SU-DHL-6 (cell line): ENCODE data around the gene CCDC88C.

ENCODE experiments used
- H2AFZ ChIP-seq: fragments of 200-600 bp; sonication (generic); 2 replicates; pipeline ENCODE4 v1.6.1; 2014; ENCODE audit warnings: low read depth, mild to moderate bottlenecking, moderate library complexity, mixed read lengths, antibody characterized with exemption, low read length; ENCODE audit not compliant: severe bottlenecking
- H3F3A ChIP-seq: fragments of 200-600 bp; shearing (Covaris generic); 2 replicates; pipeline ENCODE4 v1.6.0; 2016; ENCODE audit warnings: antibody characterized with exemption, mild to moderate bottlenecking; ENCODE audit not compliant: insufficient read depth
- H3K27ac ChIP-seq: fragments of 200-600 bp; sonication (generic); 2 replicates; pipeline ENCODE4 v1.5.1; 2016; ENCODE audit warnings: low read depth, mild to moderate bottlenecking, low read length, moderate library complexity, mixed read lengths
- H3K27me3 ChIP-seq: fragments of 200-600 bp; sonication (generic), shearing (Covaris generic); 2 replicates; pipeline ENCODE4 v1.6.0; 2014; ENCODE audit warnings: mild to moderate bottlenecking, low read length
- H3K36me3 ChIP-seq: fragments of 200-600 bp; sonication (generic); 2 replicates; pipeline ENCODE4 v1.6.1; 2014; ENCODE audit warnings: mild to moderate bottlenecking, low read length, mixed read lengths
- H3K4me2 ChIP-seq: fragments of 300-600, 200-600 bp; shearing (Covaris generic), sonication (generic); 2 replicates; pipeline ENCODE4 v1.6.0; 2014; ENCODE audit warnings: low read length, low read depth, mild to moderate bottlenecking; ENCODE audit not compliant: poor library complexity, severe bottlenecking
- H3K4me3 ChIP-seq: fragments of 200-600 bp; sonication (generic); 2 replicates; pipeline ENCODE4 v1.5.1; 2014; ENCODE audit warnings: antibody characterized with exemption, low read length, mild to moderate bottlenecking, mixed read lengths; ENCODE audit not compliant: insufficient read depth, poor library complexity, severe bottlenecking
- H3K79me2 ChIP-seq: fragments of 200-600 bp; sonication (generic); 2 replicates; pipeline ENCODE4 v1.6.1; 2014; ENCODE audit warnings: mild to moderate bottlenecking, low read length, moderate library complexity; ENCODE audit not compliant: insufficient read depth
- H3K9ac ChIP-seq: fragments of 200-600 bp; sonication (generic); 2 replicates; pipeline ENCODE4 v1.7.0; 2014; ENCODE audit warnings: mild to moderate bottlenecking, low read length
- H3K9me2 ChIP-seq: fragments of 200-600 bp; sonication (generic); replicated peaks from 2 replicates; pipeline ENCODE4 v1.6.1; 2014; ENCODE audit warnings: low read length; ENCODE audit not compliant: insufficient read depth
- H3K9me3 ChIP-seq: fragments of 200-600 bp; sonication (generic); 2 replicates; pipeline ENCODE4 v1.6.1; 2014; ENCODE audit warnings: low read length, mixed read lengths; ENCODE audit not compliant: insufficient read depth
- H4K20me1 ChIP-seq: fragments of 200-600 bp; sonication (generic); 2 replicates; pipeline ENCODE4 v1.6.1; 2014; ENCODE audit warnings: low read depth, mild to moderate bottlenecking, antibody characterized with exemption, low read length, moderate library complexity, mixed read lengths
- CTCF ChIP-seq: fragments of 200-600 bp; sonication (generic); IDR thresholded peaks from one replicate; pipeline ENCODE4 v1.5.1; 2017; ENCODE audit warnings: antibody characterized with exemption, mild to moderate bottlenecking, low read length, moderate library complexity; ENCODE audit not compliant: insufficient read depth, poor library complexity, severe bottlenecking
- EZH2phosphoT487 ChIP-seq: fragments of 200-600 bp; sonication (generic), shearing (Covaris generic); conservative IDR thresholded peaks from 2 replicates; pipeline ENCODE4 v1.6.1; 2018; ENCODE audit warnings: mild to moderate bottlenecking, antibody characterized with exemption, low read length, moderate library complexity, mixed read lengths

Gene CCDC88C

GRCh38 chr14:91358654-91359220 is 58.9 kb downstream of the CCDC88C start:
- TF ChIP-seq CTCF: no peak
- TF ChIP-seq EZH2phosphoT487: no peak
- Histone ChIP-seq H3K9me3 (no peaks in the 10 kb centered on the region), H3K9ac (0 out of 2 replicates have a peak overlapping the region, but pooled peaks have one; percentile 62), H3F3A (peaks cover 66% of the 10 kb centered on the region), H3K4me2 (peak overlapping the region; percentile 84), H3K4me3 (no peak overlapping the region), H3K36me3 (no peaks in the 10 kb centered on the region), H3K27me3 (no peaks in the 10 kb centered on the region), H4K20me1 (no peaks in the 10 kb centered on the region), H3K9me2 (no peaks in the 10 kb centered on the region), H3K79me2 (peaks cover 71% of the 10 kb centered on the region), H3K27ac (peak overlapping the region; percentile 99), H2AFZ (no peak overlapping the region)

- TF ChIP-seq EZH2phosphoT487: no peak
- TF ChIP-seq CTCF: peak; percentile 45
- H3K9me3 ChIP-seq: no peaks in the 10 kb centered on the region
- H3K27ac ChIP-seq: peak overlapping the region; percentile 99
- no peaks in the 10 kb centered on the region for H3K9me2 ChIP-seq
- peak overlapping the region; percentile 38 for H3K4me3 ChIP-seq
- H4K20me1 ChIP-seq: no peaks in the 10 kb centered on the region
- H3K4me2 ChIP-seq: peak overlapping the region; percentile 84
- H3K27me3 ChIP-seq: no peaks in the 10 kb centered on the region
- H3K9ac ChIP-seq: peak overlapping the region; percentile 62
- peaks cover 65% of the 10 kb centered on the region for H3F3A ChIP-seq
- H2AFZ ChIP-seq: no peak overlapping the region
- H3K36me3 ChIP-seq: no peaks in the 10 kb centered on the region
- peaks cover 71% of the 10 kb centered on the region for H3K79me2 ChIP-seq
Observed at GRCh38 chr14:91358025-91358319, 59.6 kb downstream of the CCDC88C start.

- Histone ChIP-seq H3F3A (peaks cover 66% of the 10 kb centered on the region), H3K4me2 (peak overlapping the region; percentile 84), H4K20me1 (no peaks in the 10 kb centered on the region), H3K36me3 (no peaks in the 10 kb centered on the region), H3K79me2 (peaks cover 71% of the 10 kb centered on the region), H3K9me2 (no peaks in the 10 kb centered on the region), H3K27ac (peak overlapping the region; percentile 99), H3K9ac (peak overlapping the region; percentile 62), H3K9me3 (no peaks in the 10 kb centered on the region), H2AFZ (no peak overlapping the region), H3K27me3 (no peaks in the 10 kb centered on the region), H3K4me3 (peak overlapping the region; percentile 38)
- TF ChIP-seq EZH2phosphoT487 (no peak), CTCF (no peak)
Observed at GRCh38 chr14:91357272-91358024, 60.2 kb downstream of the CCDC88C start.
